ENCODE measurements around the gene PLEKHG4B.

DNA sequence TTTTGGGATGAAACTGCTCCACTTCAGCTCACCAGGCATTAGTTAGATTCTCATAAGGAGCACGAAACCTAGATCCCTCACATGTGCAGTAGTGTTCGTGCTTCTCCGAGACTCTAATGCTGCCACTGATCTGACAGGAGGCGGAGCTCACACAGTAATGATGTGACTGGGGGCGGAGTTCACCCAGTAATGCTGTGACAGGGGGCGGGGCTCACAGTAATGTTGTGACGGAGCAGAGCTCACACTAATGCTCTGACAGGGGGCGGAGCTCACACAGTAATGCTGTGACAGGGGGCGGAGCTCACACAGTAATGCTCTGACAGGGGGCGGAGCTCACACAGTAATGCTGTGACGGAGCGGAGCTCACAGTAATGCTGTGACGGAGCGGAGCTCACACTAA lies 72.3 kb downstream of the PLEKHG4B start:
- TF ChIP-seq EZH2phosphoT487 (IDR thresholded peaks at IDR 0.05; ENCODE audit: borderline replicate concordance, low read depth) (no peak), ELF1 (IDR thresholded peaks at IDR 0.05) (no peak), TAF1 (IDR thresholded peaks at IDR 0.05; ENCODE audit: borderline replicate concordance, low read depth, low read length) (no peak), SIN3A (IDR thresholded peaks at IDR 0.05; ENCODE audit: borderline replicate concordance, low read depth, low read length) (no peak), RFX5 (IDR thresholded peaks at IDR 0.05; ENCODE audit: low read length) (no peak), YY1 (IDR thresholded peaks at IDR 0.05; ENCODE audit: low read depth) (no peak), NRF1 (IDR thresholded peaks at IDR 0.05; ENCODE audit: low read depth, low read length) (no peak), EP300 (IDR thresholded peaks at IDR 0.05; ENCODE audit: borderline replicate concordance in 1 of 2, low read depth in 1 of 2, low read length in 1 of 2) (no peak), POLR2AphosphoS5 (IDR thresholded peaks at IDR 0.05; ENCODE audit: low read depth, low read length) (no peak)
- TF ChIP-seq, protein P1, sequence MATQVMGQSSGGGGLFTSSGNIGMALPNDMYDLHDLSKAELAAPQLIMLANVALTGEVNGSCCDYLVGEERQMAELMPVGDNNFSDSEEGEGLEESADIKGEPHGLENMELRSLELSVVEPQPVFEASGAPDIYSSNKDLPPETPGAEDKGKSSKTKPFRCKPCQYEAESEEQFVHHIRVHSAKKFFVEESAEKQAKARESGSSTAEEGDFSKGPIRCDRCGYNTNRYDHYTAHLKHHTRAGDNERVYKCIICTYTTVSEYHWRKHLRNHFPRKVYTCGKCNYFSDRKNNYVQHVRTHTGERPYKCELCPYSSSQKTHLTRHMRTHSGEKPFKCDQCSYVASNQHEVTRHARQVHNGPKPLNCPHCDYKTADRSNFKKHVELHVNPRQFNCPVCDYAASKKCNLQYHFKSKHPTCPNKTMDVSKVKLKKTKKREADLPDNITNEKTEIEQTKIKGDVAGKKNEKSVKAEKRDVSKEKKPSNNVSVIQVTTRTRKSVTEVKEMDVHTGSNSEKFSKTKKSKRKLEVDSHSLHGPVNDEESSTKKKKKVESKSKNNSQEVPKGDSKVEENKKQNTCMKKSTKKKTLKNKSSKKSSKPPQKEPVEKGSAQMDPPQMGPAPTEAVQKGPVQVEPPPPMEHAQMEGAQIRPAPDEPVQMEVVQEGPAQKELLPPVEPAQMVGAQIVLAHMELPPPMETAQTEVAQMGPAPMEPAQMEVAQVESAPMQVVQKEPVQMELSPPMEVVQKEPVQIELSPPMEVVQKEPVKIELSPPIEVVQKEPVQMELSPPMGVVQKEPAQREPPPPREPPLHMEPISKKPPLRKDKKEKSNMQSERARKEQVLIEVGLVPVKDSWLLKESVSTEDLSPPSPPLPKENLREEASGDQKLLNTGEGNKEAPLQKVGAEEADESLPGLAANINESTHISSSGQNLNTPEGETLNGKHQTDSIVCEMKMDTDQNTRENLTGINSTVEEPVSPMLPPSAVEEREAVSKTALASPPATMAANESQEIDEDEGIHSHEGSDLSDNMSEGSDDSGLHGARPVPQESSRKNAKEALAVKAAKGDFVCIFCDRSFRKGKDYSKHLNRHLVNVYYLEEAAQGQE (IDR thresholded peaks at IDR 0.05; ENCODE audit: low read depth, low read length): no peak
- TF ChIP-seq, protein P2, sequence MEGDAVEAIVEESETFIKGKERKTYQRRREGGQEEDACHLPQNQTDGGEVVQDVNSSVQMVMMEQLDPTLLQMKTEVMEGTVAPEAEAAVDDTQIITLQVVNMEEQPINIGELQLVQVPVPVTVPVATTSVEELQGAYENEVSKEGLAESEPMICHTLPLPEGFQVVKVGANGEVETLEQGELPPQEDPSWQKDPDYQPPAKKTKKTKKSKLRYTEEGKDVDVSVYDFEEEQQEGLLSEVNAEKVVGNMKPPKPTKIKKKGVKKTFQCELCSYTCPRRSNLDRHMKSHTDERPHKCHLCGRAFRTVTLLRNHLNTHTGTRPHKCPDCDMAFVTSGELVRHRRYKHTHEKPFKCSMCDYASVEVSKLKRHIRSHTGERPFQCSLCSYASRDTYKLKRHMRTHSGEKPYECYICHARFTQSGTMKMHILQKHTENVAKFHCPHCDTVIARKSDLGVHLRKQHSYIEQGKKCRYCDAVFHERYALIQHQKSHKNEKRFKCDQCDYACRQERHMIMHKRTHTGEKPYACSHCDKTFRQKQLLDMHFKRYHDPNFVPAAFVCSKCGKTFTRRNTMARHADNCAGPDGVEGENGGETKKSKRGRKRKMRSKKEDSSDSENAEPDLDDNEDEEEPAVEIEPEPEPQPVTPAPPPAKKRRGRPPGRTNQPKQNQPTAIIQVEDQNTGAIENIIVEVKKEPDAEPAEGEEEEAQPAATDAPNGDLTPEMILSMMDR (IDR thresholded peaks at IDR 0.05): no peak

Data from SK-N-SH (cell line).